GM19023 (cell line): ENCODE data around the gene CD209.

ENCODE experiments used
- ATAC-seq: cut with Tn5 transposase; IDR thresholded peaks from one replicate; pipeline ENCODE4 v1.9.1; 2021; ENCODE audit warnings: mild to moderate bottlenecking, moderate library complexity; ENCODE audit not compliant: unreplicated experiment

CD209 gene

GRCh38 chr19:7709932-7710460, 37.3 kb downstream of the CD209 start:
- ATAC-seq = no peak

- ATAC-seq = no peak
Measured at GRCh38 chr19:7706955-7707456, 40.3 kb downstream of the CD209 start.

- ATAC-seq = no peak
Measured at GRCh38 chr19:7706188-7706954, 41.0 kb downstream of the CD209 start.

GRCh38 chr19:7705387-7706187, 41.7 kb downstream of the CD209 start:
- no peak for ATAC-seq

- ATAC-seq = no peak
Measured at GRCh38 chr19:7704280-7705060, 42.9 kb downstream of the CD209 start.

GRCh38 chr19:7703332-7703731, 44.0 kb downstream of the CD209 start:
- no peak for ATAC-seq

GRCh38 chr19:7701654-7702457, 45.5 kb downstream of the CD209 start, which contains the start of gene FCER2:
Gene FCER2, minus strand, starts transcription at chr19:7702131. Its CDS starts 2,371 bp downstream, at chr19:7699760.
- ATAC-seq = no peak

- no peak for ATAC-seq
Measured at GRCh38 chr19:7701049-7701653, 46.2 kb downstream of the CD209 start.

- no peak for ATAC-seq
Measured at GRCh38 chr19:7699417-7700401, 47.6 kb downstream of the CD209 start.

GRCh38 chr19:7699003-7699402, 48.3 kb downstream of the CD209 start:
- ATAC-seq = no peak

- ATAC-seq = no peak
Measured at GRCh38 chr19:7698583-7698982, 48.8 kb downstream of the CD209 start.

- ATAC-seq = no peak
Measured at GRCh38 chr19:7697721-7698287, 49.5 kb downstream of the CD209 start.

GRCh38 chr19:7694499-7694898, 52.8 kb downstream of the CD209 start:
- no peak for ATAC-seq

GRCh38 chr19:7692417-7693088, 54.8 kb downstream of the CD209 start:
- no peak for ATAC-seq

- ATAC-seq = no peak
Measured at GRCh38 chr19:7691497-7691896, 55.8 kb downstream of the CD209 start.

GRCh38 chr19:7690779-7691258, 56.5 kb downstream of the CD209 start:
- no peak for ATAC-seq
